Effector memory CD8-positive, alpha-beta T cell (primary cell): Measurements from ENCODE around the gene OSCAR.
A peak's percentile ranks its signal among the peaks of the same experiment; 100 is the strongest.

Source experiments
- ATAC-seq: fragments of 150-1000 bp; cut with Tn5 transposase; replicated peaks from 2 replicates; pipeline ENCODE4 v1.10.0; 2021; ENCODE audit warnings: mild to moderate bottlenecking, moderate library complexity
- DNase-seq, 3 experiments: peaks; one replicate each; pipeline ENCODE4 v3.0.0; 2021
- H3K27ac Mint-ChIP-seq, 2 donors: one replicate each; pipeline ENCODE4 v1.8.0; 2022; ENCODE audit warnings: mild to moderate bottlenecking in 2 of 2, mixed read lengths in 2 of 2, moderate library complexity in 2 of 2
- H3K27me3 Mint-ChIP-seq, 2 donors: one replicate each; pipeline ENCODE4 v1.8.0; 2022; ENCODE audit warnings: mixed read lengths in 2 of 2
- H3K36me3 Mint-ChIP-seq: one replicate; pipeline ENCODE4 v1.8.0; 2022; ENCODE audit warnings: mild to moderate bottlenecking, moderate library complexity, mixed read lengths; ENCODE audit not compliant: insufficient read depth
- H3K4me1 Mint-ChIP-seq, 2 donors: one replicate each; pipeline ENCODE4 v1.8.0; 2022; ENCODE audit warnings: low read depth in 2 of 2, mixed read lengths in 2 of 2
- H3K4me3 Mint-ChIP-seq, 2 donors: one replicate each; pipeline ENCODE4 v1.8.0; 2022; ENCODE audit warnings: mild to moderate bottlenecking in 2 of 2, mixed read lengths in 2 of 2, moderate library complexity in 2 of 2
- H3K9me3 Mint-ChIP-seq, 2 donors: one replicate each; pipeline ENCODE4 v1.8.0; 2022; ENCODE audit warnings: mixed read lengths in 2 of 2

OSCAR gene

DNA sequence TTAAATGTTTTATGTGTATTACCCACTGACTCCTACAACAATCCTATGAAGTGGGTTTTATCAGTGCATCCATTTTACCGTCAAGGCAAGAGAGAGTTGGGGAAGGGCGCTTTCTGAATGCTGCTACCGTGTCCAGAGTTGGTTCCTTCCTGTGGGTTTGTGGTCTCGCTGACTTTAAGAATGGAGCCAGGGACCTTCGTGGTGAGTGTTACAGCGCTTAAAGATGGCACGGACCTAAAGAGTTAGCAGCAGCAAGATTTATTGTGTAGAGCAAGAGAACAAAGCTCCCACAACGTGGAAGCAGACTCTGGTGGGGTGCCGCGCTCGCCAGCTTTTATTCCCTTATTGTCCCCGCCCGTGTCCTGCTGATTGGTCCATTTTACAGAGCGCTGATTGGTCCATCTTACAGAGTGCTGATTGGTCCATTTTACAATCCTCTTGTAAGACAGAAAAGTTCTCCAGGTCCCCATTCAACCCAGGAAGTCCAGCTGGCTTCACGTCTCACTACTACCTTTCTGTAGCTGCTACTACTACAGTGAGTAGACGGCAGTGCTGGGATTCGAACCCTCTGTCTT, 6.1 kb downstream of the OSCAR start:
- H3K4me3 Mint-ChIP-seq: peak overlapping the region; percentile 15 to 61
- no peaks in the 10 kb centered on the region for H3K9me3 Mint-ChIP-seq
- no peak overlapping the region for H3K27ac Mint-ChIP-seq
- H3K4me1 Mint-ChIP-seq: peaks cover 7 to 11% of the 10 kb centered on the region in 2 donors
- peaks cover 21% of the 10 kb centered on the region for H3K36me3 Mint-ChIP-seq
- ATAC-seq (no peak), DNase-seq (no peak)
- H3K27me3 Mint-ChIP-seq: peaks cover 0 to 6% of the 10 kb centered on the region in 2 donors

DNA sequence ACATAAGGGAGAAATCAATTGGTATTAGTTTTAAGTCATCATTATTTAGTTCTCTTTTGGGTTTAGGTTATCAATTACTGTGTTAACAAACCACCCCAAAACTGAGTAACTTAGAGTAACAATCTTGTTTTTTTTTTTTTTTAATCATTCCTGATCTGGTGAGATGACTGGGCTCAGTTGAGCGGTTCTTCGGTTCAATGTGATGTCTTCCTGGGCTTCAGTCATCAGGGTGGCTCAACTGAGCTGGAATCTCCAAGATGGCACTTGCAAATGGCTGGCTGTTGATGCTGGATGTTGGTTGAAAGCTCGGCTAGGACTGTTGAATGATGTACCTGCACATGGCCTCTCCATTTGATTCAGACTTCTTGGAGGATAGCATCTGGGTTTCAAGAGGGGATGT, 16.2 kb downstream of the OSCAR start:
- Mint-ChIP-seq H3K36me3 (peaks cover 4% of the 10 kb centered on the region), H3K4me1 (no peaks in the 10 kb centered on the region), H3K27me3 (peaks cover under 1 to 2% of the 10 kb centered on the region in 2 donors), H3K9me3 (no peaks in the 10 kb centered on the region), H3K27ac (no peak overlapping the region), H3K4me3 (no peak overlapping the region)
- DNase-seq (no peak), ATAC-seq (no peak)

DNA sequence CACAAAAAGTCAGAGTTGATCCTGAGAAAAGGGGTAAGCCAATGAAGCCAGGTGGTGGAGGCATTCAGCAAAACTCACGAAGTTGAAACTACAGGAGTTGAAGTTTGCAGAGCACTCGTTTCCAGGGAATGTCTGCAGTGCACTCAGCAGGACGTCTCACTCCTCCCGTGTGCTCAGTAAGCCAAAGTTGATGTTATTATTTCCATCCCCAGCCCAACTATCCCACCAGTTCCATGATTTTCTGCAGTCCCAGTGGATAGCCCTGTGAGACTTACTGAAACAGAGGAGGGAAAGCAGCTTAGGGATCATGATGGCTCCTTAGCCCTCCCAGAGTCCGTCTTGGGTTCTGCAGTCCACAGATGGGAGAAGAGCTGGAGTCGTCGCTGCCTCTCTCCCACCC, 19.6 kb downstream of the OSCAR start, which contains the start of gene TARM1:
TSS of gene TARM1 (minus strand) at position 334 of the 400 bp plus-strand sequence. CDS start at position 309, 25 bp downstream.
- peaks cover 4% of the 10 kb centered on the region for H3K36me3 Mint-ChIP-seq
- H3K27ac Mint-ChIP-seq: no peak within 1 kb of the TSS
- H3K27me3 Mint-ChIP-seq: peaks cover 11 to 12% of the 10 kb centered on the region in 2 donors
- H3K4me1 Mint-ChIP-seq: no peaks in the 10 kb centered on the region
- ATAC-seq (no peak), DNase-seq (no peak)
- no peaks in the 10 kb centered on the region for H3K9me3 Mint-ChIP-seq
- H3K4me3 Mint-ChIP-seq: no peak within 1 kb of the TSS

DNA sequence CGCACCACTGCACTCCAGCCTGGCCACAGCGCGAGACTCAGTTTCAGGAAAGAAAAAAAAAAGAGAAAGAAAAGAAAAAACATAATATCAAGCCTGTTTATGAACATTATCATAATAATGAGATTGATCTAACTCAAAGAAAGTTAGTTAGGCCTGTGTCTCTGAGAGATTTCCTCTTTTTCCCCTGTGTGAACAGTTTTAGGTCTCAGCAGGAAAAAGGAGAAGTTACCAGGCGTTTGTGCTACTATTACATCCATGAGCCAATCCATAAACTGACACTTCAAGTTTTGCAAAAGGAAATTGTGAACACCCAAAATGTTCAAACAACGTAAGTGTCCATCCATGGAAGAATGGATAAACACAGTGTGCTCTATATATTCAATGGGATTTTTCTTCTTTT, 23.3 kb downstream of the OSCAR start:
- DNase-seq (no peak), ATAC-seq (no peak)
- Mint-ChIP-seq H3K4me3 (no peak overlapping the region), H3K27me3 (peaks cover 12 to 15% of the 10 kb centered on the region in 2 donors), H3K4me1 (no peaks in the 10 kb centered on the region), H3K9me3 (no peaks in the 10 kb centered on the region), H3K36me3 (no peaks in the 10 kb centered on the region), H3K27ac (no peak overlapping the region)

DNA sequence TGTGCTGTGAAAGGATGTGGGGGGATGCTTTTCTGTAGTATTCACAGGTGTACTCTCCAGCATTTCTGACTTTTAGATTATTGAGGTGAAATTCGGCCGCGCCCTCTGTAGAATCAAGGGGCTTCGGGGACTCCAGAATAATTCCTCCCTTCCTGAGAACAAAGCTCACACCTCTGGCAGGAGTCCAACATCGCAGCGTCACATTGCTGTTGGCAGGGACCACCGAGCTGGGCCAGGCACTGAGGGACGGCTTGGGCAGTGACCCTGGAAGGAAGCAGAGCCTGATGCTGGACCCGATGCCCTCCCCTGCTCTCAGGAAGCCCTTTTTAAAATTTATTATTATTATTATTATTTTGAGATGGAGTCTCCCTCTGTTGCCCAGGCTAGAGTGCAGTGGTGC, 25.8 kb downstream of the OSCAR start:
- H3K4me3 Mint-ChIP-seq: no peak overlapping the region
- no peaks in the 10 kb centered on the region for H3K9me3 Mint-ChIP-seq
- no peak for DNase-seq
- no peaks in the 10 kb centered on the region for H3K4me1 Mint-ChIP-seq
- H3K27ac Mint-ChIP-seq: no peak overlapping the region
- H3K36me3 Mint-ChIP-seq: no peaks in the 10 kb centered on the region
- ATAC-seq: no peak
- H3K27me3 Mint-ChIP-seq: peaks cover 12 to 20% of the 10 kb centered on the region in 2 donors

DNA sequence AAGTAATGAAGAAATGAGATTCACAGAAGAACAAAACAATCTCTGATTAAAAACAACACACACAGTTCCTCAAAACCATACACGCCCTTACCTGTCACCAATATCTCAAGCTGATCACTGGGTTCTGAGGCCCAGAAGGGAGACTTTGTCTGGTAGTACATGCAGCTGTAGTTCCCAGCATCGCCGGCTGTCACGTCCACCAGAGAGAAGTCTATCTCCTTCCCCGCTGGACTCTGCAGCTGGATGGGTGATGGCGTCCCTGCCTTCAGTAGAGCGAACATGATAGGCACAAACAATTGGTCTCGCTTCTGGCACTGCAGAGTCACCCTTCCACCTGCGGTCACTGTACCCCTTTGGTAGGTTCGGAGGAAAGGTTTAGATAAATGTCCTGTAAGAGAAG, 26.8 kb downstream of the OSCAR start:
- no peak overlapping the region for H3K27ac Mint-ChIP-seq
- no peak overlapping the region for H3K4me3 Mint-ChIP-seq
- no peaks in the 10 kb centered on the region for H3K4me1 Mint-ChIP-seq
- ATAC-seq: no peak
- no peak for DNase-seq
- no peaks in the 10 kb centered on the region for H3K9me3 Mint-ChIP-seq
- peaks cover 4 to 14% of the 10 kb centered on the region in 2 donors for H3K27me3 Mint-ChIP-seq
- no peaks in the 10 kb centered on the region for H3K36me3 Mint-ChIP-seq

DNA sequence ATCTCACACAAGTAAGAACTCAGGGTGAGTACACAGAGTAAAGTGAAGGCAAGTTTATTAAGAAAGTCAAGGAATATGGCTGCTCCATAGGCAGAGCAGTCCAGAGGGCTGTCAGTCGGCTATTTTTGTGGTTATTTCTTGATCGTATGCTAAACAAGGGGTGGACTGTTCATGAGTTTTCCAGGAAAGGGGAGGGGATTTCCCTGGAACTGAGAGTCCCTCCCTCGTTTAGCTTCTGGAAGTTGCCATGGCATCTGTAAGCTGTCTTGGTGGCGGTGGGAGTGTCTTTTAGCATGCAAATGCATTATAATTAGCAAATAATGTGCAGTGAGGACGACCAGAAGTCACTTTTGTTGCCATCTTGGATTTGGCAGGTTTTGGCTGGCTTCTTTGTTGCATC, 31.1 kb downstream of the OSCAR start:
- H3K27me3 Mint-ChIP-seq: peaks cover 18 to 21% of the 10 kb centered on the region in 2 donors
- ATAC-seq: no peak
- no peak for DNase-seq
- H3K36me3 Mint-ChIP-seq: no peaks in the 10 kb centered on the region
- H3K4me3 Mint-ChIP-seq: no peak overlapping the region
- no peaks in the 10 kb centered on the region for H3K9me3 Mint-ChIP-seq
- no peak overlapping the region for H3K27ac Mint-ChIP-seq
- no peaks in the 10 kb centered on the region for H3K4me1 Mint-ChIP-seq

DNA sequence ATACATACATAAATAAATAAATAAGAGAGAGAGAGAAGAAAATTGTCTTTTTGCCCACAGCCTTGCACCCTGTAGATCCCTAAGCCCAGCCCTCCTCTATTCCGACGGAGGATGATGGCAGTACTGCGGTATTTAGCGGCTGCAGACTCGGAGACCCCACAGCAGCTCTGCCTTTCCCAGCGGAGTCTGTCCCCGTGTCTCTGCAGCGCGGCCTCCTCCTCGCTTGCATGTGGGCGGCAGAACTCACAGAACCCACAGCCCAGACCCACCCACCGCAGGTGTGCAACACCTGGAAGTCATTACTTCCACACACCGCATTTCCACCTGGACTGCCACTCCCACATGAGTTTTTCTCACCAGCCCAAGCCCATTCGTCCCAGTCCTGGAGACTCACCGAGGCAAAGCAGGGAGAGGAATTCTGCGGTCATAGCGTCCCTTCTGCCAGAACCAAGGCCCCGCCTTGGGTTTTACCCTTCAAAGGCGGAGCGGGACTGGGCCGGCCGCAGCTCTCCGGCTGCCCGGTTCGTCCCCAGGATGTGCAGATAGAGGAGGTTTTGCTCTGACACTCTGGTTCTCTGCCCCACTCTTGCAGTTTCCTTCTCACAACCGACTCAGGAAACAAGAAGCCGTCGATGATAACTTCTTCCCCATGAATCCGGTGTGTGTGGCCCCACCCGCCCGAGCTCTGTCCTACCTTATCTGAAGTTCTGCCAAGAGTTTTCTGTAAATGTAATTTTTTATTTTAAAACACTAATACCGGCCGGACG, 37.1 kb downstream of the OSCAR start, which contains the start of gene VSTM1:
TSS of gene VSTM1 (minus strand) at position 548 of the 767 bp plus-strand sequence. CDS start at position 428, 120 bp downstream.
- no peaks in the 10 kb centered on the region for H3K9me3 Mint-ChIP-seq
- no peak within 1 kb of the TSS for H3K27ac Mint-ChIP-seq
- DNase-seq (no peak), ATAC-seq (no peak)
- no peak within 1 kb of the TSS for H3K4me3 Mint-ChIP-seq
- no peaks in the 10 kb centered on the region for H3K36me3 Mint-ChIP-seq
- H3K4me1 Mint-ChIP-seq: no peaks in the 10 kb centered on the region
- H3K27me3 Mint-ChIP-seq: peaks cover 28 to 63% of the 10 kb centered on the region in 2 donors

DNA sequence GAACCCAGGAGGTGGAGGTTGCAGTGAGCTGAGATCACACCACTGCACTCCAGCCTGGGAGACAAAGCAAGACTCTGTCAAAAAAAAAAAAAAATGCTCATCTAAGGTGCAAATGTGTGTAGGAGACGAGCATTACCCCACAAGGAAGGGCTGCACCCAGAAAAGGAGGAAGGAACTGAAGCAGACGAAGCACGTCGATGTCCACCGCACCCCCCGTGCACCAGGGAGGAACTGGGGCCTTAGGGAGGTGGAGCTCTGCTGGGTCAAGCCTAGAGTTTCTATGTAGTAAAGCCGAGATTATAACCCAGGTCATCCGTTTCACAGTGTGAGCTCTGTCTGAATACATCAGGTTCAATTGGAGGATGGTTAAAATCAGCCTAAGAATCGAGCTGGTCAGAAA, 38.0 kb downstream of the OSCAR start:
- ATAC-seq (no peak), DNase-seq (no peak)
- H3K4me3 Mint-ChIP-seq: no peak overlapping the region
- no peaks in the 10 kb centered on the region for H3K4me1 Mint-ChIP-seq
- no peak overlapping the region for H3K27ac Mint-ChIP-seq
- no peaks in the 10 kb centered on the region for H3K9me3 Mint-ChIP-seq
- peaks cover 23 to 63% of the 10 kb centered on the region in 2 donors for H3K27me3 Mint-ChIP-seq
- no peaks in the 10 kb centered on the region for H3K36me3 Mint-ChIP-seq

DNA sequence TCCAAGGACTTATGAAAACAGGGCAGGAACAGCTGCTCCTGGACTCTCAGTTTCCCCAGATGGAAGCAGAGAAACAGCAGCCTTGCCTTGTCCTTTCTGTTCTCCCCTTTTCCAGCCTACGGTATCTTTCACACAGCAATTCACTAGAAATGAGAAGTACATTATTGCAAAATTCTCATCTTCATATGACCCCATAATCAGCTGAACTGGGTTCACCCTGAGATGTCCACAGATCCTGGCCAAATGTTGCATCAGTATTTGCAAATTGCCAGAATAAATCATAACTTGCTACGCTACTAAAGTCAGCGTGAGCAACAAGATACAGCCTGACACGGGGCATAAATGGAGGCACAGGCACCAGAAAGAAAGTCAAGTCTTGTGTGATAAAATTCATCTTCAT, 53.0 kb downstream of the OSCAR start:
- ATAC-seq (no peak), DNase-seq (no peak)
- H3K9me3 Mint-ChIP-seq: no peaks in the 10 kb centered on the region
- H3K4me3 Mint-ChIP-seq: no peak overlapping the region
- no peak overlapping the region for H3K27ac Mint-ChIP-seq
- H3K36me3 Mint-ChIP-seq: peaks cover 3% of the 10 kb centered on the region
- no peaks in the 10 kb centered on the region for H3K4me1 Mint-ChIP-seq
- peaks cover 26 to 35% of the 10 kb centered on the region in 2 donors for H3K27me3 Mint-ChIP-seq

DNA sequence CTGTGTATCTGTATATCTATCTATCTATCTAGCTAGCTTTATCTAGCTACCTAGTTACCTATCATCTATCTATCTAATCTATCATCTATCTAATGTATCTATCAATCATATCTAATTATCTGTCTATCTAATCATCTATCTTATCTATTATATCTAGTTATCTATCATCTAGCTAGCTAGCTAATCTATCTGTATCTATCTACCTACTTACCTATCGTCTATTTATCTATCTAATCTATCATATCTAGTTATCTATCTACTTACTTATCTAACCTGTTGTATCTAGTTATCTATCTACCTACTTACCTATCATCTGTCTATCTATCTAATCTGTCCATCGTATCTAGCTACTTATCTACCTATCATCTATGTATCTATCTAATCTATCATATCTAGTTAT, 54.8 kb downstream of the OSCAR start:
- H3K4me1 Mint-ChIP-seq: no peaks in the 10 kb centered on the region
- DNase-seq (no peak), ATAC-seq (no peak)
- no peak overlapping the region for H3K4me3 Mint-ChIP-seq
- peaks cover 27 to 41% of the 10 kb centered on the region in 2 donors for H3K27me3 Mint-ChIP-seq
- H3K36me3 Mint-ChIP-seq: peaks cover 3% of the 10 kb centered on the region
- H3K9me3 Mint-ChIP-seq: no peaks in the 10 kb centered on the region
- no peak overlapping the region for H3K27ac Mint-ChIP-seq
